HEK293 (cell line): Measurements from ENCODE around the gene CHMP6.

Experiments
- KLF10 ChIP-seq: fragments of 450-650 bp; IDR thresholded peaks from 2 replicates; pipeline ENCODE4 v1.5.1; 2018; ENCODE audit warnings: missing biosample characterization, mild to moderate bottlenecking, missing genetic modification characterization
- SP2 ChIP-seq: fragments of 450-650 bp; formaldehyde crosslinking; IDR thresholded peaks from 2 replicates; pipeline ENCODE4 v1.5.1; 2016; ENCODE audit warnings: missing biosample characterization, missing genetic modification characterization
- YY1 ChIP-seq: fragments of 450-650 bp; formaldehyde crosslinking; IDR thresholded peaks from 2 replicates; pipeline ENCODE4 v1.5.1; 2018; ENCODE audit warnings: missing biosample characterization, missing genetic modification characterization
- ZBTB17 ChIP-seq: fragments of 450-650 bp; formaldehyde crosslinking; IDR thresholded peaks from 2 replicates; pipeline ENCODE4 v1.5.1; 2016; ENCODE audit warnings: missing biosample characterization, missing genetic modification characterization
- TF ChIP-seq, protein P1 (sequence below): fragments of 450-650 bp; formaldehyde crosslinking; IDR thresholded peaks from 2 replicates; pipeline ENCODE4 v1.5.1; 2016; ENCODE audit warnings: missing biosample characterization, missing genetic modification characterization
- TF ChIP-seq, protein P2 (sequence below): fragments of 450-650 bp; formaldehyde crosslinking; IDR thresholded peaks from 2 replicates; pipeline ENCODE4 v1.5.1; 2016; ENCODE audit warnings: missing biosample characterization, missing genetic modification characterization

DNA sequence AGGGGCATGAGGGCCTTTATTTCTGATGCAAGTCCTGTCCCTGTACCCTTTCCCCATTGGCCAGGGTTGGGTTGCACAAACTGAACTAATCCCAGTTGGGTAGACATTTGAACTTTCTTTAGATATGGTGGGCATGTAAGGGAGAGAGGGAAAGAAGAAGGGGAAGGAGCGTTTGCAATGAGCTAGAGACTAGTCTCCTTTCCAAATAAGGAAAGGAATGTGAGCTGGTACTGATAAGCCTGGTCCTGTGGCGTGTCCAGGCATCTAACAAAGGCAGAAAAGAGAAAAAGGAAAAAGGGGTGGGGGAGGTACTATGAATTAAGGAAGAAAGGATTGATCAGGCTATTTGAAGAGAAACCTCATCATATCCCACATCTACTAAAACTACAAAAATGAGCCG lies 20.3 kb downstream of the CHMP6 start:
- TF ChIP-seq, protein P1, sequence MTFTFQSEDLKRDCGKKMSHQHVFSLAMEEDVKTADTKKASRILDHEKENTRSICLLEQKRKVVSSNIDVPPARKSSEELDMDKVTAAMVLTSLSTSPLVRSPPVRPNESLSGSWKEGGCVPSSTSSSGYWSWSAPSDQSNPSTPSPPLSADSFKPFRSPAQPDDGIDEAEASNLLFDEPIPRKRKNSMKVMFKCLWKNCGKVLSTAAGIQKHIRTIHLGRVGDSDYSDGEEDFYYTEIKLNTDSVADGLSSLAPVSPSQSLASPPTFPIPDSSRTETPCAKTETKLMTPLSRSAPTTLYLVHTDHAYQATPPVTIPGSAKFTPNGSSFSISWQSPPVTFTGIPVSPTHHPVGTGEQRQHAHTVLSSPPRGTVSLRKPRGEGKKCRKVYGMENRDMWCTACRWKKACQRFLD = no peak
- TF ChIP-seq YY1 = no peak
- TF ChIP-seq, protein P2, sequence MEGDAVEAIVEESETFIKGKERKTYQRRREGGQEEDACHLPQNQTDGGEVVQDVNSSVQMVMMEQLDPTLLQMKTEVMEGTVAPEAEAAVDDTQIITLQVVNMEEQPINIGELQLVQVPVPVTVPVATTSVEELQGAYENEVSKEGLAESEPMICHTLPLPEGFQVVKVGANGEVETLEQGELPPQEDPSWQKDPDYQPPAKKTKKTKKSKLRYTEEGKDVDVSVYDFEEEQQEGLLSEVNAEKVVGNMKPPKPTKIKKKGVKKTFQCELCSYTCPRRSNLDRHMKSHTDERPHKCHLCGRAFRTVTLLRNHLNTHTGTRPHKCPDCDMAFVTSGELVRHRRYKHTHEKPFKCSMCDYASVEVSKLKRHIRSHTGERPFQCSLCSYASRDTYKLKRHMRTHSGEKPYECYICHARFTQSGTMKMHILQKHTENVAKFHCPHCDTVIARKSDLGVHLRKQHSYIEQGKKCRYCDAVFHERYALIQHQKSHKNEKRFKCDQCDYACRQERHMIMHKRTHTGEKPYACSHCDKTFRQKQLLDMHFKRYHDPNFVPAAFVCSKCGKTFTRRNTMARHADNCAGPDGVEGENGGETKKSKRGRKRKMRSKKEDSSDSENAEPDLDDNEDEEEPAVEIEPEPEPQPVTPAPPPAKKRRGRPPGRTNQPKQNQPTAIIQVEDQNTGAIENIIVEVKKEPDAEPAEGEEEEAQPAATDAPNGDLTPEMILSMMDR (tag by site-specific recombination) = no peak
- TF ChIP-seq SP2 (tag by site-specific recombination) = no peak
- TF ChIP-seq KLF10 (tag by site-specific recombination) = no peak
- TF ChIP-seq ZBTB17 = no peak
